Measurements from ENCODE around the gene KCNQ5. TPM values are rescaled to one million over a fixed set of nuclear protein-coding genes. Genes with fewer than 3 reads are reported as not detected.
A peak's percentile ranks its signal among the peaks of the same experiment; 100 is the strongest.
"Not testable (repeated sequence)": the region's sequence is repeated elsewhere in the genome, so short reads cannot be mapped to it uniquely, and the experiment has no call there.

KCNQ5 gene
- total RNA-seq, 2 donors from 2014 or later: 7.3 to 9.6 TPM

- H3K36me3 Mint-ChIP-seq: no peaks in the 10 kb centered on the region
- no peaks in the 10 kb centered on the region for H3K9me3 Mint-ChIP-seq
- no peak overlapping the region for H3K27ac Mint-ChIP-seq
- ATAC-seq (no peak), DNase-seq (ENCODE audit: low spot score in 2 of 2) (no peak)
Measured at GRCh38 chr6:72857791-72858585, 236.1 kb downstream of the KCNQ5 start.

GRCh38 chr6:72861059-72861458 is 239.2 kb downstream of the KCNQ5 start:
- no peaks in the 10 kb centered on the region for H3K9me3 Mint-ChIP-seq
- H3K36me3 Mint-ChIP-seq: no peaks in the 10 kb centered on the region
- ATAC-seq (no peak), DNase-seq (ENCODE audit: low spot score in 2 of 2) (no peak)
- H3K27ac Mint-ChIP-seq: no peak overlapping the region

DNA sequence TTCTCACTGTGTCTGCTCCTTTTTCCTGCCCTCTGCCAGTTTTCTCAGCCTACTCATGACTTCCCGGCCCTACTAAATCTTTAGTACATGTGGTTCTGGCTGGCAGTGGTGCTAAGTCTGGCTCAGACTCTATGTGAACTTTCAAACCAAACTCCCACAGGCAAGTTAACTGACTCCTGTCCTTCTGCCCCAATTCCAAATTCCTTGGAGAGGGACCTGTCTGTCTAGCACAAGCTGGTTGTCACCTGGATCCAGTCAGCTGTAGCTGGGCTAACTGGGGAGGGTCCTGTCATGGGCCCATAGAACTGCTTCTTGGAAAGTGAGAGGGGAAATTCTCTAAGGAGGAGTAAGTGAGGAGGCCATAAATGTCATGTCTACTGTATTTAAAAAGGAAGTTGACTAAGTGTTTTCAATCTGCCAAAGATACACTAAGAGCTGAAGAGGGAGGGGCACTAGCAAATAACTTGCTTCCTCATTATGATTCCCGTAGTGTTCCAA is 240.1 kb downstream of the KCNQ5 start:
- DNase-seq (ENCODE audit: low spot score in 2 of 2) (no peak), ATAC-seq (peak; percentile 9 to 28)
- peak overlapping the region; percentile 26 to 92 for H3K27ac Mint-ChIP-seq
- no peaks in the 10 kb centered on the region for H3K36me3 Mint-ChIP-seq
- H3K9me3 Mint-ChIP-seq: no peaks in the 10 kb centered on the region

GRCh38 chr6:72863131-72863530 is 241.3 kb downstream of the KCNQ5 start:
- DNase-seq (ENCODE audit: low spot score in 2 of 2) (no peak), ATAC-seq (no peak)
- no peaks in the 10 kb centered on the region for H3K9me3 Mint-ChIP-seq
- no peaks in the 10 kb centered on the region for H3K36me3 Mint-ChIP-seq
- H3K27ac Mint-ChIP-seq: no peak overlapping the region

DNA sequence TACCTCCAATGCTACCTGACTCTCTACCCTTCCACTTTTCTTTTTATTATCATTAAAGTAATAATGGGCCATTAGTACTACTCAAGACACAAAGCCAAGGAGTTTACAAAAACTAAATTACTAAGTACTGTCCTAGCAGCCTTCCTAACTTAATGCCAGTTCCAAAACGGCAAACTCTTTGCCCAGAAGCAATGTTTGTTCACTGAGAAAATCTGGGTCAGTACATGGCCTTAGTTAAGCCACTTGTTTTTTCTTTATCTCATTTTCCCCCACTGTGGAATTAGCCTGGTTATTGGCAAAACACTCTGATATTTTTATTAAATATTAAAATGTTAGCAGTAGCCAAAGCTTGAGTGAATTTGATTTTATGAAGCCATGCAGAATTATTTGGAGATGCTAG is 242.4 kb downstream of the KCNQ5 start:
- Mint-ChIP-seq H3K27ac (no peak overlapping the region), H3K9me3 (no peaks in the 10 kb centered on the region), H3K36me3 (no peaks in the 10 kb centered on the region)
- ATAC-seq (no peak), DNase-seq (ENCODE audit: low spot score in 2 of 2) (no peak)

GRCh38 chr6:72864799-72865198 is 242.9 kb downstream of the KCNQ5 start:
- ATAC-seq (no peak), DNase-seq (ENCODE audit: low spot score in 2 of 2) (no peak)
- Mint-ChIP-seq H3K27ac (no peak overlapping the region), H3K36me3 (no peaks in the 10 kb centered on the region), H3K9me3 (no peaks in the 10 kb centered on the region)

DNA sequence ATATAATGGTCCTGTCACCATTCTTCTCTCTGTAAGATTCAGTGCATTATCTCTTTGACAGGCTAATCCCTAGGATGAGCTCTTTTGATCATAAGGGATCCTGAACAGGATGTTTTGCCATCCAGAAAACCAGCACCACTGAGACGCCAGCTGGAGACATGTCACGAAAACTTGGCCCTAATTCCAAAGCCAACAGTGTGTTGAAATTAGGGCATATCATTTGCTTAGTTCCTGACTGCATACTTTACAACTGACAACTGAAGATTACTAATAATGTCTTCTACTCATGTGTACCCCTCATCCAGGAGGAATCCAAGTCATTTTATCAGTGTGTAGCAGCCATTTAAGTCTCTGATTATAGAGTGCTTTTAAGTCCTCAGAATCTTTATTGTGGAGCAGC is 243.6 kb downstream of the KCNQ5 start:
- Mint-ChIP-seq H3K27ac (no peak overlapping the region), H3K36me3 (no peaks in the 10 kb centered on the region), H3K9me3 (no peaks in the 10 kb centered on the region)
- no peak for ATAC-seq
- DNase-seq (ENCODE audit: low spot score in 2 of 2): no peak

- Mint-ChIP-seq H3K36me3 (no peaks in the 10 kb centered on the region), H3K9me3 (no peaks in the 10 kb centered on the region), H3K27ac (no peak overlapping the region)
- no peak for DNase-seq (ENCODE audit: low spot score in 2 of 2)
- ATAC-seq: no peak
Measured at GRCh38 chr6:72869621-72870020, 247.8 kb downstream of the KCNQ5 start.

DNA sequence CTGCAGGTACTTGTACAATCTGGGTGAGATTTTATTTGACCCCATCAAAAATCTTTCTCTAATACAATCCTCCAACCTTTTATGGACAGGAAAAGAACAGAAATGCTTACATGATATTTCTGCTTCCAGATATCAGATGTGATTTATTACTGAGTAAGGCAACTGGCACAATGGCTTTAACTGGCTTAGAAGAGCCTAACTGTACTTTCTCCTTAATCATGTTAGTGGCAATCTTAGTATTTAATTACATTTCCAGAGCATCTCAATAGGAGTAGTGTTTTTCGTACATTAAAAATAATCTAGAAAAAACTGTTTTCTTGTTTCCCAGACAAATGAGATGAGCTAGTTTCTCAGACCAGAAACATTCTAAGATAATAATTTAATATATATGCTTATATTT is 251.6 kb downstream of the KCNQ5 start:
- ATAC-seq (no peak), DNase-seq (ENCODE audit: low spot score in 2 of 2) (no peak)
- no peak overlapping the region for H3K27ac Mint-ChIP-seq
- H3K36me3 Mint-ChIP-seq: no peaks in the 10 kb centered on the region
- H3K9me3 Mint-ChIP-seq: no peaks in the 10 kb centered on the region

GRCh38 chr6:72876256-72876655 is 254.4 kb downstream of the KCNQ5 start:
- ATAC-seq: no peak
- no peaks in the 10 kb centered on the region for H3K36me3 Mint-ChIP-seq
- H3K27ac Mint-ChIP-seq: no peak overlapping the region
- no peaks in the 10 kb centered on the region for H3K9me3 Mint-ChIP-seq
- DNase-seq (ENCODE audit: low spot score in 2 of 2): no peak

DNA sequence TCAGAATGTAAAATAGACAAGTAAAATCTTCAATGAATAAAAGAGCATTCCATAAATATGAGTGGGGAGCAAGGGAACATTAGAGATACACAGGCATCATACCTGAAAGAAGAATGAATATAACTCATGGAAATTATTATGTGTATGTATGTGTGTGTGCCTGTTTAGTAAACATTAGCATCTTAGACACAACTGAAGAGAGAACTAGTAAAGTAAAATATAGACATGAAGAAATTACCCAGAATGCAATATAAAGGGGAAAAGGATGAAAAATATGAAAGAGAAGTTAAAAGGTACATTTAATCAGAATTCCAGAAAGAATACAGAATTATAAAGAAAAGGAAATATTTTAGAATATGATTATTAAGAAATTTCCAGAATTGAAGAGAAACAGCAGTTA is 264.3 kb downstream of the KCNQ5 start:
- no peak for ATAC-seq
- H3K27ac Mint-ChIP-seq: no peak overlapping the region
- no peak for DNase-seq (ENCODE audit: low spot score in 2 of 2)
- H3K36me3 Mint-ChIP-seq: peaks cover 10 to 29% of the 10 kb centered on the region in 2 donors
- peaks cover 8 to 16% of the 10 kb centered on the region in 2 donors for H3K9me3 Mint-ChIP-seq

DNA sequence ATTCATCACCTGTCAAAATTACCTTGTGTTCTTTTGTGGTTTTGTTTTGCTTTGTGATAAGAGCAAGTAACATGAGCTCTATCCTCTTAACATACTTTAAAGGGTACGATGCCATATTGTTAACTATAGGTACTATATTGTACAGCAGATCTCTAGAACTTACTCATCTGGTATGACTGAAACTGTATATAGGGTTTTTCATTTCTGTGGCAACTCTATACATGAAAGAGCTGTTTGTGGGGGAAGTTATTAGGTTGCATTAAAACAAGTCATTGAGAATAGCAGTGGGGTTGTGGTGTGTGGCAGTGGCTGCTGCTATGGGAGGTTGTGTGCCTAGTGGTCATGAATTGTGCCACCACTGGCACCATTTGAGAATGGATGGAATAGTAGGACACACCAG is 268.4 kb downstream of the KCNQ5 start:
- H3K9me3 Mint-ChIP-seq: peaks cover 8 to 16% of the 10 kb centered on the region in 2 donors
- ATAC-seq (peak in 1 of 2 donors; percentile 85), DNase-seq (ENCODE audit: low spot score in 2 of 2) (peak in 1 of 2 donors; percentile 5)
- no peak overlapping the region for H3K27ac Mint-ChIP-seq
- H3K36me3 Mint-ChIP-seq: peaks cover 10 to 17% of the 10 kb centered on the region in 2 donors

DNA sequence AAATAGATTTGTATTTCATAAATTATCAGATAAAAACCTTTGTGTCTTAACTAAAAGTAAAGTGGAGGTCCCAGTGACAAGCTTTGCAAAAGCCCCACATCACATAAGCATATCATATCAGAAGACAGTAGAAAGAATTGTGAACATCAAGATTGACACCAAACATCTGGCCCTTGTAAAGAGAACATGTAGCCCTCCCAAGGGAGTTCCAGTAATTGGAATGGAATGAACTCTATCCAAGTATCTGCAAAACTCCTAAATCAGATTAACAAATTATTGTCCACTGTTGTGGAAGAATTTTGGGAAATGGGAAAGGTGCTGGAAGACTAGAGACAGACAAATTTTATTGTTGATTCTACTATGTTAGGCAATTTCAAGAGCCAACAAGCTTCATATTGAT is 268.8 kb downstream of the KCNQ5 start:
- H3K36me3 Mint-ChIP-seq: peaks cover 6 to 13% of the 10 kb centered on the region in 2 donors
- no peak overlapping the region for H3K27ac Mint-ChIP-seq
- H3K9me3 Mint-ChIP-seq: peaks cover 6 to 13% of the 10 kb centered on the region in 2 donors
- ATAC-seq (no peak), DNase-seq (ENCODE audit: low spot score in 2 of 2) (no peak)

DNA sequence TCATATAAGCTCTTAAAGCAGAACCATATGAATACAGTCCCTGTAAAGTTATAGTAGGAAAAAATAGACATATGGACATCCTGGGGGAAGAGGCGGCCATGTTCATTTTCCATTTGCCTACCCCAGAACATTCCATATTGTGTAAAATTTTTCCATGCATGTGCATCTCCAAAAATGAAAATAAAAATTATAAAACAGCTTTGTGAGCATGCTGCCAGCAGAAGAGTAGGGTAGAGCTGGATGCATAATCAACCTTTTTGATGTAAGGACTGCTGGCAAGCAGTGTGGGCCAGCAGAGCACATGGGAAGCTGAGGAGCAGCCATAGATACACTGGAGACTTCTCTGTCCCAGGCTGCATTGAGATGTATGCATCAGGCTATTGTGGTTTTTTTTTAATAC is 271.0 kb downstream of the KCNQ5 start:
- Mint-ChIP-seq H3K9me3 (peaks cover 5 to 8% of the 10 kb centered on the region in 2 donors), H3K36me3 (peaks cover 5 to 9% of the 10 kb centered on the region in 2 donors), H3K27ac (no peak overlapping the region)
- ATAC-seq: no peak
- no peak for DNase-seq (ENCODE audit: low spot score in 2 of 2)

- Mint-ChIP-seq H3K36me3 (peaks cover 5 to 9% of the 10 kb centered on the region in 2 donors), H3K9me3 (peaks cover 5 to 8% of the 10 kb centered on the region in 2 donors), H3K27ac (no peak overlapping the region)
- ATAC-seq: no peak
- DNase-seq (ENCODE audit: low spot score in 2 of 2): no peak
Measured at GRCh38 chr6:72894091-72894490, 272.2 kb downstream of the KCNQ5 start.

DNA sequence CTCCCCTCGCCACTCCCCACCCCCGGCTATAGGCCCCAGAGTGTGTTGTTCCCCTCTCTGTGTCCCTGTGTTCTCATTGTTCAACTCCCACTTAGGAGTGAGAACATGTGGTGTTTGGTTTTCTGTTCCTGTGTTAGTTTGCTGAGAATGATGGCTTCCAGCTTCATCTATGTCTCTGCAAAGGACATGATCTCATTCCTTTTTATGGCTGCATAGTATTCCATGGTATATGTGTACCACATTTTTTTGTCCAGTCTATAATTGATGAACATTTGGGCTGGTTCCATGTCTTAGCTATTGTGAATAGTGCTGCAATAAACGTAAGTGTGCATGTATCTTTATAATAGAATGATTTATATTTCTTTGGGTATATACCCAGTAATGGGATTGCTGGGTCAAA is 276.4 kb downstream of the KCNQ5 start:
- not testable (repeated sequence) for H3K36me3 Mint-ChIP-seq; ATAC-seq; H3K27ac Mint-ChIP-seq; DNase-seq (ENCODE audit: low spot score in 2 of 2)
- H3K9me3 Mint-ChIP-seq: peaks cover 15% of the 10 kb centered on the region in 2 donors

- DNase-seq (ENCODE audit: low spot score in 2 of 2) (no peak), ATAC-seq (no peak)
- Mint-ChIP-seq H3K9me3 (peaks cover 8 to 19% of the 10 kb centered on the region in 2 donors), H3K27ac (no peak overlapping the region), H3K36me3 (peaks cover 5 to 9% of the 10 kb centered on the region in 2 donors)
Measured at GRCh38 chr6:72905705-72906478, 284.0 kb downstream of the KCNQ5 start.
